Thoracic aorta (tissue), 2 donors: ENCODE results near the gene OCA2. TPM values are rescaled to one million over a fixed set of nuclear protein-coding genes. Genes with fewer than 3 reads are reported as not detected.
"Not testable (repeated sequence)": the region's sequence is repeated elsewhere in the genome, so short reads cannot be mapped to it uniquely, and the experiment has no call there.

Experiments
- ATAC-seq: fragments of 150-250 bp; one replicate; pipeline ENCODE4 v1.8.0; 2017; ENCODE audit warnings: low read depth; ENCODE audit not compliant: insufficient number of reproducible peaks, low FRiP score
- DNase-seq: peaks from one replicate; pipeline ENCODE4 v3.0.0-alpha.2; 2020; ENCODE audit warnings: low spot score
- H3K27ac ChIP-seq, 2 donors: fragments of 200-600 bp; sonication (generic); 1 replicate in 1 of 2; 2 replicates in 1 of 2; pipeline ENCODE4 v1.5.1; 2016; ENCODE audit warnings: mild to moderate bottlenecking in 2 of 2, moderate library complexity in 2 of 2
- H3K27me3 ChIP-seq: fragments of 200-600 bp; sonication (generic); replicated peaks from 2 replicates; pipeline ENCODE4 v1.6.0; 2016; ENCODE audit warnings: mild to moderate bottlenecking; ENCODE audit not compliant: insufficient read depth
- H3K36me3 ChIP-seq: fragments of 200-600 bp; sonication (generic); one replicate; pipeline ENCODE4 v1.5.1; 2016
- H3K4me1 ChIP-seq, 2 donors: fragments of 200-600 bp; sonication (generic); 1 replicate in 1 of 2; 2 replicates in 1 of 2; pipeline versions ENCODE4 v1.5.1 to v1.6.0; 2016; ENCODE audit warnings: low read depth in 2 of 2, mild to moderate bottlenecking in 1 of 2; ENCODE audit not compliant: control insufficient read depth in 1 of 2
- H3K4me3 ChIP-seq: fragments of 200-600 bp; sonication (generic); 2 replicates; pipeline ENCODE4 v1.5.1; 2016; ENCODE audit warnings: mild to moderate bottlenecking
- H3K9me3 ChIP-seq: fragments of 200-600 bp; sonication (generic); 2 replicates; pipeline ENCODE4 v1.5.1; 2016
- total RNA-seq, 2 donors: library from RNA; depleted of rRNA; stranded (reverse); fragments of >200 nt; gene quantifications; one replicate each; pipeline versions ENCODE4 v1.1.0 to v1.2.3, GENCODE V29; 2016
- TF ChIP-seq, protein P1 (sequence below): fragments of 200-600 bp; sonication (generic); IDR thresholded peaks from one replicate; pipeline ENCODE4 v1.5.1; 2019; ENCODE audit warnings: antibody characterized with exemption

The OCA2 gene
- total RNA-seq, 2 donors from 2014 or later: 8.0 to 14.8 TPM

DNA sequence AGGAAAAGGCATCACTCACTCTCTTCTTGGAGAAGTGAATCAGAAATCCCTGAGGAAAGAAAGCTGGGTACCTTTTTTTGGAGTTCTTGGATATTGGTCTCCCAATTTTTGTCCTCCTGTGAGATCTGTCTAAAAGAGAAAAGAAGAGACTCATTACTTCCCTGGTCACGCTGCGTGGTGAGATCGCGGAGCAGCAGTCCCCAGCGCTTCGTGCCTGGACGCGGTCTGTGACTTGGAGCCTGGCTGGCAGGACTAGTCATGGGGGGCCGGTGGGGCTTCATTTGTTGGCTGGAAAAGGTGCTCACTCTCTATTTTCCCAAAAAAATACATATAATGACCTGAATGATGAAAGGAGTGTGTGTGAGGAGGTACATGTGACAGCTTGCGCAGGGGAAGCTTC lies 144.0 kb downstream of the OCA2 start:
- Histone ChIP-seq H3K27me3 (no peaks in the 10 kb centered on the region), H3K4me1 (no peaks in the 10 kb centered on the region), H3K4me3 (no peak overlapping the region), H3K27ac (no peak overlapping the region), H3K9me3 (no peaks in the 10 kb centered on the region), H3K36me3 (peaks cover 11% of the 10 kb centered on the region)
- DNase-seq (no peak), ATAC-seq (no peak)
- TF ChIP-seq, protein P1, sequence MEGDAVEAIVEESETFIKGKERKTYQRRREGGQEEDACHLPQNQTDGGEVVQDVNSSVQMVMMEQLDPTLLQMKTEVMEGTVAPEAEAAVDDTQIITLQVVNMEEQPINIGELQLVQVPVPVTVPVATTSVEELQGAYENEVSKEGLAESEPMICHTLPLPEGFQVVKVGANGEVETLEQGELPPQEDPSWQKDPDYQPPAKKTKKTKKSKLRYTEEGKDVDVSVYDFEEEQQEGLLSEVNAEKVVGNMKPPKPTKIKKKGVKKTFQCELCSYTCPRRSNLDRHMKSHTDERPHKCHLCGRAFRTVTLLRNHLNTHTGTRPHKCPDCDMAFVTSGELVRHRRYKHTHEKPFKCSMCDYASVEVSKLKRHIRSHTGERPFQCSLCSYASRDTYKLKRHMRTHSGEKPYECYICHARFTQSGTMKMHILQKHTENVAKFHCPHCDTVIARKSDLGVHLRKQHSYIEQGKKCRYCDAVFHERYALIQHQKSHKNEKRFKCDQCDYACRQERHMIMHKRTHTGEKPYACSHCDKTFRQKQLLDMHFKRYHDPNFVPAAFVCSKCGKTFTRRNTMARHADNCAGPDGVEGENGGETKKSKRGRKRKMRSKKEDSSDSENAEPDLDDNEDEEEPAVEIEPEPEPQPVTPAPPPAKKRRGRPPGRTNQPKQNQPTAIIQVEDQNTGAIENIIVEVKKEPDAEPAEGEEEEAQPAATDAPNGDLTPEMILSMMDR: no peak

DNA sequence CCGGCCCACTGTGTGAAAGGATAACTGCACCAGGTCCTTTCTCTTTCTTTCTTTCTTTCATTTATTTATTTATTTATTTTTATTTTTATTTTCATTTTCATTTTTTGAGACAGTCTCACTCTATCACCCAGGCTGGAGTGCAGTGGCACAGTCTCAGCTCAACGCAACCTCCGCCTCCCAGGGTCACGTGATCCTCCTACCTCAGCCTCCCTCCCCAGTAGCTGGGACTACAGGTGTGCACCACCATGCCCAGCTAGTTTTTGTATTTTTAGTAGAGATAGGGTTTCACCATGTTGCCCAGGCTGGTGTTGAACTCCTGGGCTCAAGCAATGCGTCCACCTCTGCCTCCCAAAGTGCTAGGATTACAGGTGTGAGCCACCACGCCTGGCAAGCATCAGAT lies 146.5 kb downstream of the OCA2 start:
- not testable (repeated sequence) for H3K4me3 ChIP-seq, H3K27me3 ChIP-seq, DNase-seq, H3K4me1 ChIP-seq, H3K9me3 ChIP-seq, H3K27ac ChIP-seq, ATAC-seq
- peaks cover 11% of the 10 kb centered on the region for H3K36me3 ChIP-seq

DNA sequence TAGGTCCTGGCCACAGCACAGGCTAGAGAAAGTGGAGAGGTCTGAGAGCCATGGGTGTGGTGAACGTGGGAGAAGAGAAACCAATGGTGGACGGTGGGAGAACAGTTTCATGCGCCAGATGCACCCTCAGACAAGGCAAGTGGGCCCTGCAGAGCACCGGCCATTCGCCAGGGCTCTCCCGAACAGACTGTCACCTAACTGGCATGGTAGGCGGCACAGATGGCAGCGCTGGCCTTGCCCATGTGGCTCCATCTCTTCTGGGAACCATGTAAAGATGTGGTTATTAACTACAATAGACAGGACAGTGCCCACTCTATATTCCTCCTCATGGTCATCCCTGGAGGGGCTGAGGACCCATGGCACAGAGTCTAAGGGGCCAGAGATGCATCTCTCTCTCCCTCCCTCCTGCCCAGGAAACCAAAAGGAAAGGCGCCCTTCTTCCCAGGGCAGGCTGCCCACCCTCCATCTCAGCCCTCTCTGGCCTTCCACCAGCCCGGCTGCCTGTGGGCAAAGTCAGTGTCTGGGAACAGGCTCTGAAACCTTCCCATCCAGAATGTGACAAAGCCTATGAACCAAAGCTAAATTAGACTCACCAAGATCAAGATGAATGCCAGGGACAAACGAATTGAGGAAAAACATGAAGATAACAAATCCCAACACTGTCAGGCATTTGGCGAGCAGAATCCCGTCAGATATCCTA lies 147.8 kb downstream of the OCA2 start:
- ATAC-seq (no peak), DNase-seq (no peak)
- no peak overlapping the region for H3K4me3 ChIP-seq
- H3K36me3 ChIP-seq: peaks cover 9% of the 10 kb centered on the region
- H3K4me1 ChIP-seq: no peaks in the 10 kb centered on the region
- TF ChIP-seq, protein P1: no peak
- H3K9me3 ChIP-seq: no peaks in the 10 kb centered on the region
- no peaks in the 10 kb centered on the region for H3K27me3 ChIP-seq
- no peak overlapping the region for H3K27ac ChIP-seq

DNA sequence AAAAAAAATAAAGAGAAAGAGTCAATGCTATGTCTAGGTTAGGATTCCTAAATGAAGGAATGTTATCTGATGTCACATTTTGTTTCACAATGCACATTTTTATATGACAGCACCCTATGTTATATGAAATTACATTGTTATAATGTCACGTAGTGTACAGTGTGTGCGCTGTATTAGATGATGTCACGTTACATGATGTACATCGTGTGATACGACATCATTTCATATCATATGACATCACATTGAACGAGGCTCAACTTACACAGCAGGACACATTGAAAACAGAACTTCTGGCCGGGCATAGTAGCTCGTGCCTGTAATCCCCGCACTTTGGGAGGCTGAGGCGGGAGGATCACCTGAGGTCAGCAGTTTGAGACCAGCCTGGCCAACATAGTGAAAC lies 150.0 kb downstream of the OCA2 start:
- DNase-seq (no peak), ATAC-seq (no peak)
- TF ChIP-seq, protein P1: no peak
- Histone ChIP-seq H3K4me3 (no peak overlapping the region), H3K4me1 (no peaks in the 10 kb centered on the region), H3K9me3 (no peaks in the 10 kb centered on the region), H3K27me3 (no peaks in the 10 kb centered on the region), H3K27ac (no peak overlapping the region), H3K36me3 (peaks cover 7% of the 10 kb centered on the region)

DNA sequence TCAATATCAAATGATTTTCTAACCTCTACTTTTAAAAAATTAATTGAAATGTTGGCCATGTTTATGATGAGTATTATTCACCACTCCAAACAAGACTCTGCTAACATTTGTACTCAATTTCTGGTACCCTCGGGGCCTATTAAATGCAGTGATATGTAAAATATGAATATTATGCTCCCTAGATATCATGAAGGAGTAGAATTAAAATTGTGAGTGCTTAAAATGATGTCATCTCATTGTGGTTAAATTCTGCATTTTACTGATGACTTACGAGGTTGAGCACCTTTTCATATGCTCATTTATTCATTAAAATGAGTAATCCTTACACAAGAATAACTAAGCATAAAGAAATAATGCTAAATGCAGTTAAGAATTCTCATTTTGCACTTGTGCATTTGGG lies 159.9 kb downstream of the OCA2 start:
- no peaks in the 10 kb centered on the region for H3K9me3 ChIP-seq

More for the DNA sequence above, 159.9 kb downstream of the OCA2 start:
- Histone ChIP-seq H3K4me1 (no peaks in the 10 kb centered on the region), H3K27ac (no peak overlapping the region), H3K4me3 (no peak overlapping the region), H3K36me3 (no peaks in the 10 kb centered on the region), H3K27me3 (no peaks in the 10 kb centered on the region)
- ATAC-seq (no peak), DNase-seq (no peak)
- TF ChIP-seq, protein P1: no peak
